ENCODE data around the gene ILKAP. TPM values are rescaled to one million over a fixed set of nuclear protein-coding genes. Genes with fewer than 3 reads are reported as not detected.

The ILKAP gene
- total RNA-seq, 1 donor from 2014 or later: 62.6 TPM

DNA sequence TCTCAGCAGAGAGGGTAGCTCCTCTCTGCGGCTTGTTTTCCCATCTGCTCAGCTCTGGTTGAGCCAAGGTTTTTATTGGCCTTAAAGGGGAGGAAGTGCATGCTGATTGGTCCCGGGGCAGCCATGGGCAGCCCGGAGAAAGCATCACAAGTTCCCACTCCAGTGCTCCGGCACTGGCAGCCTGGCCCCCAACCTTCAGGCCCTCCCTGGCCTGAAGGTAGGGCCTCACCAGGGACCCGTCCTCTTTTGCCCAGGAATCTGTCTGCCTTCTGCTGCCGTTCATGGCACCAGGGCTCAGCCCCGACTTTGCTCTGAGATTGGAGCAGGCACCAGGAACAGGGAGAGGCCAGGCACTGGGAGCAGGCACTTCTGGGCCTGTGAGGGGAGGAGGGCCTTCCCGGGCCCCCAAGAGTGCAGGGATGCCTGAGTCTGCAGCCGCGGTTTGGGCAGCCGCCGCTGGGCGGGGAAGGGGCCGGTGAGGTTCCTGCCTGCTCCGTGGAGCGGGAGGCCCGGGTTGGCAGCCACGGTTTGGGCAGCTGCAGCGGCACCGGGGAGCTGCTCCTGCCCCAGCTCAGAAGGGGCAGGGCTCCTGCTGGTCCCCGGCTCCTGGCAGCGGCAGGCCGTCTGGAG, 17.5 kb upstream of the ILKAP start:
- H3K9me3 ChIP-seq: no peaks in the 10 kb centered on the region
- no peaks in the 10 kb centered on the region for H3K36me3 ChIP-seq
- no peak for DNase-seq (ENCODE audit: extremely low spot score in 2 of 2)
- H3K27me3 ChIP-seq: no peaks in the 10 kb centered on the region
- TF ChIP-seq, protein P1, sequence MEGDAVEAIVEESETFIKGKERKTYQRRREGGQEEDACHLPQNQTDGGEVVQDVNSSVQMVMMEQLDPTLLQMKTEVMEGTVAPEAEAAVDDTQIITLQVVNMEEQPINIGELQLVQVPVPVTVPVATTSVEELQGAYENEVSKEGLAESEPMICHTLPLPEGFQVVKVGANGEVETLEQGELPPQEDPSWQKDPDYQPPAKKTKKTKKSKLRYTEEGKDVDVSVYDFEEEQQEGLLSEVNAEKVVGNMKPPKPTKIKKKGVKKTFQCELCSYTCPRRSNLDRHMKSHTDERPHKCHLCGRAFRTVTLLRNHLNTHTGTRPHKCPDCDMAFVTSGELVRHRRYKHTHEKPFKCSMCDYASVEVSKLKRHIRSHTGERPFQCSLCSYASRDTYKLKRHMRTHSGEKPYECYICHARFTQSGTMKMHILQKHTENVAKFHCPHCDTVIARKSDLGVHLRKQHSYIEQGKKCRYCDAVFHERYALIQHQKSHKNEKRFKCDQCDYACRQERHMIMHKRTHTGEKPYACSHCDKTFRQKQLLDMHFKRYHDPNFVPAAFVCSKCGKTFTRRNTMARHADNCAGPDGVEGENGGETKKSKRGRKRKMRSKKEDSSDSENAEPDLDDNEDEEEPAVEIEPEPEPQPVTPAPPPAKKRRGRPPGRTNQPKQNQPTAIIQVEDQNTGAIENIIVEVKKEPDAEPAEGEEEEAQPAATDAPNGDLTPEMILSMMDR (IDR thresholded peaks at IDR 0.05): no peak
- TF ChIP-seq POLR2A (IDR thresholded peaks at IDR 0.05) (no peak), POLR2AphosphoS5 (IDR thresholded peaks at IDR 0.05; ENCODE audit: insufficient read depth in 1 of 2, low read depth in 1 of 2) (peak in 1 of 2 donors; percentile 71)
- peak overlapping the region in 1 of 2 donors; percentile 22 for H3K4me3 ChIP-seq
- H3K4me1 ChIP-seq: no peaks in the 10 kb centered on the region
- H3K27ac ChIP-seq: no peak overlapping the region
- intact Hi-C loops (cut with DNase I): no loop called here

DNA sequence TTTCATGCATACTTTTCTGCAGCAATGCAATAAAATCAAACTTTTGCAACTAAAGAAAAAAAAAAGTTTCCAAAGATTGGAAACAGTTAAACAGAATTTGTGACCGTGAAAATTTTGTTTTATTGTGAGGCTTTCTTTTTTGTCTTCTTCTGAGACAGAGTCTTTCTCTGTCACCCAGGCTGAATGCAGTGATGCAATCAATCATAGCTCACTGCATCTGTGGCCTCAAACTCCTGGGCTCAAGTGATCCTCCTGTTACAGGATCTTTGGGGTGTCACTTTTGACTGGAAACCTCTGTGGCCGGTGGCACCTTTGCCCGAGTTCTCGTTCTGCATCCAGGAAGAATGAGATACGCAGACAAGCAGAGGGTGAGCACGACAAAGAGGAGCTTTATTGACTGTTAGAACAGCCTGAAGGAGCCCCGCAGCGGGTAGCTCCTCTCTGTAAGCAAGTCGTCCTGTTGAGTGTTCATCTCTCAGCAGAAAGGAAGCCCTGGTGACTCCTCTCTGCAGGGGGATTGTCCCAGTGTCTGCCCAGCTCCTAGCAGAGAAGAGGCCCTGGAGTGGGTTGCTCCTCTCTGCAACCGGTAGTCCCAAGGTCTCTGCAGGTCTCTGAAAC, 16.9 kb upstream of the ILKAP start:
- TF ChIP-seq, protein P1 (IDR thresholded peaks at IDR 0.05): no peak
- TF ChIP-seq POLR2AphosphoS5 (IDR thresholded peaks at IDR 0.05; ENCODE audit: insufficient read depth in 1 of 2, low read depth in 1 of 2): no peak
- no peak for TF ChIP-seq POLR2A (IDR thresholded peaks at IDR 0.05)
- DNase-seq (ENCODE audit: extremely low spot score in 2 of 2): no peak
- Histone ChIP-seq H3K27ac (no peak overlapping the region), H3K4me1 (no peaks in the 10 kb centered on the region), H3K4me3 (no peak overlapping the region), H3K9me3 (no peaks in the 10 kb centered on the region), H3K27me3 (no peaks in the 10 kb centered on the region), H3K36me3 (no peaks in the 10 kb centered on the region)
- intact Hi-C loops (cut with DNase I): no loop called here

DNA sequence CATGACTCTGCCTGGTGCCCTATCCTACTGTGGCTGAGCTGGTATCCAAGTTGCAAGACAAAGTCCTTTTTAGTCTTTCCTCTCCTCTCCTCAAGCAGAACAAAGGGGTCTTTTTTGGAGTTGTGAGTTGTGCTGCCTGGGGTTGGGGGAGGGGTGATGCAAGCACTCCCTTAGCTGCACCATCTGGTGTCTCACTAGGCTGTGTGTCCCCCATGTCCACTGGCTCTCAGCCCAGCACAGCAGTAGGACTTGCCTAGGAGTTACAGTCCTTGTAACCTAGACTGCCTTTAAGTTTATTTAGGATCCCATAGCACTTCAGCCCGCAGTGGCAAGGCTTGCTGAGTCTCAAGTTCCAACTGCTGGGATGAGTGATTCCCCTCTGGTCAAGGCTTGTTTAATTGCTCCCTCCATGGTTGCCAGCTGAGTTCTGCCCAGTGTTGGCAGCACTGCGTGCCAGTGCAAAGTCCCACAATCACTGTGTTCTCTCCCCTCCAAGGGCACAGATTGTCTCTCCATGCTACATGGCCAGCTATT, 13.2 kb upstream of the ILKAP start:
- intact Hi-C loops (cut with DNase I): no loop called here
- Histone ChIP-seq H3K4me1 (no peaks in the 10 kb centered on the region), H3K36me3 (no peaks in the 10 kb centered on the region), H3K9me3 (no peaks in the 10 kb centered on the region), H3K27ac (no peak overlapping the region), H3K4me3 (no peak overlapping the region), H3K27me3 (no peaks in the 10 kb centered on the region)
- TF ChIP-seq POLR2AphosphoS5 (IDR thresholded peaks at IDR 0.05; ENCODE audit: insufficient read depth in 1 of 2, low read depth in 1 of 2) (no peak), POLR2A (IDR thresholded peaks at IDR 0.05) (no peak)
- TF ChIP-seq, protein P1 (IDR thresholded peaks at IDR 0.05): no peak
- no peak for DNase-seq (ENCODE audit: extremely low spot score in 2 of 2)

- Histone ChIP-seq H3K36me3 (no peaks in the 10 kb centered on the region), H3K27ac (no peak overlapping the region), H3K27me3 (no peaks in the 10 kb centered on the region), H3K4me1 (peaks cover 12% of the 10 kb centered on the region), H3K4me3 (no peak overlapping the region), H3K9me3 (no peaks in the 10 kb centered on the region)
- intact Hi-C loops (cut with DNase I): no loop called here
- TF ChIP-seq, protein P1 (IDR thresholded peaks at IDR 0.05): no peak
- TF ChIP-seq POLR2AphosphoS5 (IDR thresholded peaks at IDR 0.05; ENCODE audit: insufficient read depth in 1 of 2, low read depth in 1 of 2) (no peak), POLR2A (IDR thresholded peaks at IDR 0.05) (no peak)
- DNase-seq (ENCODE audit: extremely low spot score in 2 of 2): no peak
These were observed 3.5 kb upstream of the ILKAP start for GRCh38 chr2:238207006-238207405.
